OCI-LY1 (cell line): ENCODE measurements around the gene CYP4A22.
"Not testable (repeated sequence)": the region's sequence is repeated elsewhere in the genome, so short reads cannot be mapped to it uniquely, and the experiment has no call there.

Source experiments
- H2AFZ ChIP-seq: fragments of 200-600 bp; sonication (generic), shearing (Covaris generic); 2 replicates; pipeline ENCODE4 v1.6.0; 2014; ENCODE audit warnings: antibody characterized with exemption, mild to moderate bottlenecking, low read length
- H3F3A ChIP-seq: fragments of 200-600 bp; sonication (generic), shearing (Covaris generic); 2 replicates; pipeline ENCODE4 v1.6.0; 2014; ENCODE audit warnings: mild to moderate bottlenecking, antibody characterized with exemption, low read length, moderate library complexity; ENCODE audit not compliant: insufficient read depth
- H3K27ac ChIP-seq: fragments of 200-600 bp; sonication (generic); 2 replicates; pipeline ENCODE4 v1.5.1; 2014; ENCODE audit warnings: low read length, mixed run types, mild to moderate bottlenecking, low read depth; ENCODE audit not compliant: poor library complexity, severe bottlenecking
- H3K27me3 ChIP-seq: fragments of 200-600 bp; sonication (generic); 2 replicates; pipeline ENCODE4 v1.6.0; 2014; ENCODE audit warnings: antibody characterized with exemption, mild to moderate bottlenecking, low read length, moderate library complexity; ENCODE audit not compliant: insufficient read depth
- H3K36me3 ChIP-seq: fragments of 200-600 bp; sonication (generic); 2 replicates; pipeline ENCODE4 v1.6.1; 2014; ENCODE audit warnings: mild to moderate bottlenecking, antibody characterized with exemption, low read length, moderate library complexity, mixed read lengths; ENCODE audit not compliant: insufficient read depth
- H3K4me1 ChIP-seq: fragments of 200-600 bp; sonication (generic); 2 replicates; pipeline ENCODE4 v1.5.1; 2014; ENCODE audit warnings: mild to moderate bottlenecking, low read length, moderate library complexity; ENCODE audit not compliant: insufficient read depth, severe bottlenecking
- H3K4me2 ChIP-seq: fragments of 200-600 bp; sonication (generic), shearing (Covaris generic); 2 replicates; pipeline ENCODE4 v1.6.1; 2014; ENCODE audit warnings: low read length
- H3K4me3 ChIP-seq: fragments of 200-600 bp; sonication (generic); 2 replicates; pipeline ENCODE4 v1.5.1; 2014; ENCODE audit warnings: low read length, low read depth, mild to moderate bottlenecking, mixed read lengths; ENCODE audit not compliant: poor library complexity, severe bottlenecking
- H3K79me2 ChIP-seq: fragments of 200-600 bp; shearing (Covaris generic); 2 replicates; pipeline ENCODE4 v1.6.1; 2016; ENCODE audit warnings: mixed run types, low read length, mixed read lengths; ENCODE audit not compliant: insufficient read depth
- H3K9ac ChIP-seq: fragments of 200-600 bp; sonication (generic), shearing (Covaris generic); 2 replicates; pipeline ENCODE4 v1.6.1; 2014; ENCODE audit warnings: mild to moderate bottlenecking, low read length, mixed read lengths
- H3K9me2 ChIP-seq: fragments of 200-600 bp; sonication (generic), shearing (Covaris generic); 2 replicates; pipeline ENCODE4 v1.6.1; 2014; ENCODE audit warnings: low read depth, mild to moderate bottlenecking, low read length, mixed read lengths
- H3K9me3 ChIP-seq: fragments of 200-600 bp; shearing (Covaris generic); 2 replicates; pipeline ENCODE4 v1.6.1; 2014; ENCODE audit warnings: low read length, mixed read lengths
- H4K20me1 ChIP-seq: fragments of 200-600 bp; sonication (generic), shearing (Covaris generic); 2 replicates; pipeline ENCODE4 v1.6.0; 2016; ENCODE audit warnings: mild to moderate bottlenecking, low read length; ENCODE audit not compliant: insufficient read depth
- EZH2 ChIP-seq: fragments of 200-600 bp; sonication (generic), shearing (Covaris generic); IDR thresholded peaks from 2 replicates; pipeline ENCODE4 v1.8.0; 2017; ENCODE audit warnings: borderline replicate concordance, mixed run types, mild to moderate bottlenecking, antibody characterized with exemption, low read length, moderate library complexity, mixed read lengths
- TF ChIP-seq, protein P1 (sequence below): fragments of 200-600 bp; sonication (generic), shearing (Covaris generic); IDR thresholded peaks from 2 replicates; pipeline ENCODE4 v1.5.1; 2017; ENCODE audit warnings: mild to moderate bottlenecking, antibody characterized with exemption, low read length, moderate library complexity, mixed read lengths

Gene CYP4A22

DNA sequence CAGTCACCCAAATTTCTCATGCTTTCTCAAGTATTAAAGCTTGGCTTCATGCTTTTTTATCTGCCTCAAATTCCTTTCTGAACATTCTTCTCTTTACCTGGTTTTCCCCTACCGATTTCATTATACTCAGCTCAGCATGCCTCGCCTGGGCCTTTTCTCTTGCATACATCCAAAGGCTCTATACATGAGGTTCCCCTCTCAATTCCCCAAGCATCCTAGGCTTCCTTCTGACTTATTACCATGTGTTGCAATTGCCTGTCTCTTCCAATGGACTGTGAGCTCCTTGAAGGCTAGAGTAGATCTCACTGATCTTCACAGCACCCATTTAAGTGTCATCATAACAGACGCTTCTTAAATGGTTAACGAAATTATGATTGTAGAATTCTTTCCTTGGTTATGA lies 24.1 kb upstream of the CYP4A22 start:
- H3K79me2 ChIP-seq: no peaks in the 10 kb centered on the region
- no peaks in the 10 kb centered on the region for H3K27me3 ChIP-seq
- no peaks in the 10 kb centered on the region for H3K9me2 ChIP-seq
- H3K27ac ChIP-seq: no peak overlapping the region
- H3K4me2 ChIP-seq: no peak overlapping the region
- H3K4me1 ChIP-seq: no peaks in the 10 kb centered on the region
- no peak overlapping the region for H3K9ac ChIP-seq
- H3F3A ChIP-seq: no peaks in the 10 kb centered on the region
- H2AFZ ChIP-seq: no peak overlapping the region
- no peaks in the 10 kb centered on the region for H3K36me3 ChIP-seq
- no peak for TF ChIP-seq EZH2
- TF ChIP-seq, protein P1, sequence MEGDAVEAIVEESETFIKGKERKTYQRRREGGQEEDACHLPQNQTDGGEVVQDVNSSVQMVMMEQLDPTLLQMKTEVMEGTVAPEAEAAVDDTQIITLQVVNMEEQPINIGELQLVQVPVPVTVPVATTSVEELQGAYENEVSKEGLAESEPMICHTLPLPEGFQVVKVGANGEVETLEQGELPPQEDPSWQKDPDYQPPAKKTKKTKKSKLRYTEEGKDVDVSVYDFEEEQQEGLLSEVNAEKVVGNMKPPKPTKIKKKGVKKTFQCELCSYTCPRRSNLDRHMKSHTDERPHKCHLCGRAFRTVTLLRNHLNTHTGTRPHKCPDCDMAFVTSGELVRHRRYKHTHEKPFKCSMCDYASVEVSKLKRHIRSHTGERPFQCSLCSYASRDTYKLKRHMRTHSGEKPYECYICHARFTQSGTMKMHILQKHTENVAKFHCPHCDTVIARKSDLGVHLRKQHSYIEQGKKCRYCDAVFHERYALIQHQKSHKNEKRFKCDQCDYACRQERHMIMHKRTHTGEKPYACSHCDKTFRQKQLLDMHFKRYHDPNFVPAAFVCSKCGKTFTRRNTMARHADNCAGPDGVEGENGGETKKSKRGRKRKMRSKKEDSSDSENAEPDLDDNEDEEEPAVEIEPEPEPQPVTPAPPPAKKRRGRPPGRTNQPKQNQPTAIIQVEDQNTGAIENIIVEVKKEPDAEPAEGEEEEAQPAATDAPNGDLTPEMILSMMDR: no peak
- H4K20me1 ChIP-seq: no peaks in the 10 kb centered on the region
- H3K4me3 ChIP-seq: no peak overlapping the region
- no peaks in the 10 kb centered on the region for H3K9me3 ChIP-seq

DNA sequence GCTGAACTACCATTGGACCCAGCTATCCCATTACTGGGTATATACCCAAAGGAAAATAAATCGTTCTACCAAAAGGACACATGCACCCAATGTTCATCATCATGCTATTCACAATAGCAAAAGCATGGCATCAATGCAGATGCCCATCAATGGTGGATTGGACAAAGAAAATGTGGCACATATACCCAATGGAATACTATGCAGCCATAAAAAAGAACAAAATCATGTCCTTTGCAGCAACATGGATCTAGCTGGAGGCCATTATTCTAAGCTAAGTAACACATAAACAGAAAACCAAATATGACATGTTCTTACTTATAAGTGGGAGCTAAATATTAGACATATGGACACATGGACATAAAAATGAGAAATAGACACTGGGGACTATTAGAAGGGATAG lies 16.2 kb upstream of the CYP4A22 start:
- H3K79me2 ChIP-seq, H3K27me3 ChIP-seq, H3K27ac ChIP-seq, H3F3A ChIP-seq, H3K9me2 ChIP-seq, H3K4me2 ChIP-seq, H3K9ac ChIP-seq, H4K20me1 ChIP-seq, H2AFZ ChIP-seq, H3K4me1 ChIP-seq, H3K36me3 ChIP-seq, H3K4me3 ChIP-seq, H3K9me3 ChIP-seq: not testable (repeated sequence)

DNA sequence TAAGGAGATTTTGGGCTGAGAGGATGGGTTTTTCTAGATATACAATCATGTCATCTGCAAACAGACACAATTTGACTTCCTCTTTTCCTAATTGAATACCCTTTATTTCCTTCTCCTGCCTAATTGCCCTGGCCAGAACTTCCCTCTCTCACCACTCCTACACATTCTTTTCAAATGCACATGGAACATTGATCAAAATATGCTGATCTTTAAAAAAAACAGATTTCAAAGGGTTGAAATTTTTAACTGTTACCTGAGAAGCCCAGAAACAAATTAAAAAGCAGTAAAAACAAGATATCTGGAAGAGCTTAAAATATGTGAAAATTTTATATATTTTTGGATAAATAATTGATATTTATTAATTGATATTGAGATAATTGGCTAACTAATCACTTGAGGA lies 12.4 kb upstream of the CYP4A22 start:
- H3K36me3 ChIP-seq, H4K20me1 ChIP-seq, H3K4me2 ChIP-seq, H3K9ac ChIP-seq, H3K4me1 ChIP-seq, H3K27me3 ChIP-seq, H3K79me2 ChIP-seq, H3K9me3 ChIP-seq, H3F3A ChIP-seq, H2AFZ ChIP-seq, H3K9me2 ChIP-seq, H3K4me3 ChIP-seq, H3K27ac ChIP-seq: not testable (repeated sequence)

DNA sequence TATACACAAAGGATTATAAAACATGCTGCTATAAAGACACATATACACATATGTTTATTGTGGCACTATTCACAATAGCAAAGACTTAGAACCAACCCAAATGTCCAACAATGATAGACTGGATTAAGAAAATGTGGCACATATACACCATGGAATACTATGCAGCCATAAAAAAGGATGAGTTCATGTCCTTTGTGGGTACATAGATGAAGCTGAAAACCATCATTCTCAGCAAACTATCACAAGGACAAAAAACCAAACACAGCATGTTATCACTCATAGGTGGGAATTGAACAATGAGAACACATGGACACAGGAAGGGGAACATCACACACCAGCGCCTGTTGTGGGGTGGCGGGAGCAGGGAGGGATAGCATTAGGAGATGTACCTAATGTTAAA lies 10.2 kb upstream of the CYP4A22 start:
- not testable (repeated sequence) for H3K27ac ChIP-seq, H3K4me3 ChIP-seq, H3F3A ChIP-seq, H3K4me1 ChIP-seq, H3K9me2 ChIP-seq, H2AFZ ChIP-seq, H3K79me2 ChIP-seq, H3K9me3 ChIP-seq, H3K4me2 ChIP-seq, H4K20me1 ChIP-seq, H3K9ac ChIP-seq, H3K36me3 ChIP-seq, H3K27me3 ChIP-seq

DNA sequence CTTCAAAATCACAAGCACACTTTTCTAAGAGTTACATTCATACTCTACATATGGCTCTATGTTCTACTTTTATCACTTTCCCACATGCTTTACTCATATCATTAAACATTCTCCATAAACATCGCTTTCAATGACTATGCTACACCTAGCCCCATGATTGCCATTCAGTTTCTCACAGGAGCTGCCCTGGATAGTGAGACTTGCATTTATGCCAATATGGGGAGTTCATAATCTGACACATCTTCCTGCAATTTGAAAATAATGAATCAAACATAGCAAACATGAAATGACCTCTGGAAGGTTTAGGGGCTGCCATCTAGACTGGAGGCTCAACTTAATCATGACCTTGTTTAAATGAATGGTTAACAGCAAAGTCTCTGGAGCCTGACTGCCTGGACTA lies 9.0 kb upstream of the CYP4A22 start:
- TF ChIP-seq EZH2: no peak
- TF ChIP-seq, protein P1: no peak
- no peak overlapping the region for H2AFZ ChIP-seq
- H3F3A ChIP-seq: no peaks in the 10 kb centered on the region
- H3K27ac ChIP-seq: no peak overlapping the region
- H3K9me3 ChIP-seq: no peaks in the 10 kb centered on the region
- H3K36me3 ChIP-seq: no peaks in the 10 kb centered on the region
- H3K9ac ChIP-seq: no peak overlapping the region
- H3K4me3 ChIP-seq: no peak overlapping the region
- no peaks in the 10 kb centered on the region for H4K20me1 ChIP-seq
- H3K27me3 ChIP-seq: no peaks in the 10 kb centered on the region
- no peaks in the 10 kb centered on the region for H3K4me1 ChIP-seq
- no peaks in the 10 kb centered on the region for H3K9me2 ChIP-seq
- no peaks in the 10 kb centered on the region for H3K79me2 ChIP-seq
- H3K4me2 ChIP-seq: no peak overlapping the region

DNA sequence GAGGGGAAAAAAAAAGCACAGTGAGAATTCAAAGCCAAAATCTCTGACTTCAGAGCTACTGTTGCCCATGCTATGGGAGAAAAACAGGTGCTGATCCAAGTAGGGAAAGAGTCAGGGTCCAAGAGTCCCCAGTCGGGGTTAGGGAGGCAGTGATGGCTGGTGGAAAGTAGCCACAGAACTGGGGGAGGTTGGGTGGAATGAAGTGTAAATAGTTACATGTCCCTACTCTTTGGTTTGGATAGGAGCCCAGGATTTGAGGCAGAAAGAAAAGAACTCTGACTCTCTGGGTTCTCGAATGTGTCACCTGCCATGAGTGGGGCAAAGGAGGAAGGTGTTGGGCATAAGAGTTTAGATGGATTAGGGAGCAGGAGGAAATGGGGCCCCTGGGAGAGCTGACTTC lies 8.4 kb upstream of the CYP4A22 start:
- not testable (repeated sequence) for H3F3A ChIP-seq, H3K4me3 ChIP-seq, H3K27ac ChIP-seq, H3K9me3 ChIP-seq, H3K27me3 ChIP-seq, H3K9me2 ChIP-seq, H3K36me3 ChIP-seq, H2AFZ ChIP-seq, H4K20me1 ChIP-seq, H3K79me2 ChIP-seq, H3K4me2 ChIP-seq, H3K4me1 ChIP-seq, H3K9ac ChIP-seq
